Amniotic stem cell (primary cell): ENCODE results near the gene SH3BP4.

Source experiments
- DNase-seq: peaks from one replicate; lab custom pipeline; 2025; lab: John Stamatoyannopoulos, UW

The SH3BP4 gene

GRCh38 chr2:234998404-234999211 is 46.8 kb downstream of the SH3BP4 start:
- DNase-seq: no peak

- no peak for DNase-seq
These were observed 48.1 kb downstream of the SH3BP4 start for GRCh38 chr2:234999740-235000425.

GRCh38 chr2:235000426-235001236 is 48.8 kb downstream of the SH3BP4 start:
- DNase-seq: no peak

GRCh38 chr2:235001237-235002133 is 49.7 kb downstream of the SH3BP4 start:
- DNase-seq: no peak

GRCh38 chr2:235002198-235003095 is 50.6 kb downstream of the SH3BP4 start:
- DNase-seq: no peak

- DNase-seq: no peak
These were observed 51.4 kb downstream of the SH3BP4 start for GRCh38 chr2:235003096-235003775.

- no peak for DNase-seq
These were observed 52.6 kb downstream of the SH3BP4 start for GRCh38 chr2:235004329-235004903.

GRCh38 chr2:235005023-235005422 is 53.2 kb downstream of the SH3BP4 start:
- DNase-seq: no peak

GRCh38 chr2:235005603-235006259 is 53.9 kb downstream of the SH3BP4 start:
- DNase-seq: no peak

GRCh38 chr2:235006461-235006860 is 54.6 kb downstream of the SH3BP4 start:
- DNase-seq: no peak

GRCh38 chr2:235006986-235007385 is 55.2 kb downstream of the SH3BP4 start:
- DNase-seq: no peak

GRCh38 chr2:235007664-235008457 is 56.0 kb downstream of the SH3BP4 start:
- DNase-seq: no peak

- no peak for DNase-seq
These were observed 56.8 kb downstream of the SH3BP4 start for GRCh38 chr2:235008584-235009044.

GRCh38 chr2:235009081-235009480 is 57.3 kb downstream of the SH3BP4 start:
- no peak for DNase-seq

GRCh38 chr2:235010117-235010714 is 58.4 kb downstream of the SH3BP4 start:
- DNase-seq: no peak

- no peak for DNase-seq
These were observed 59.8 kb downstream of the SH3BP4 start for GRCh38 chr2:235011607-235011928.

GRCh38 chr2:235011929-235012631 is 60.3 kb downstream of the SH3BP4 start:
- DNase-seq: no peak
